K562 (cell line): ENCODE data around the gene PPARGC1A.

Experiments used
- CHD2 ChIP-seq: IDR thresholded peaks from 2 replicates; pipeline ENCODE4 v1.6.1; 2011; ENCODE audit warnings: low read depth, low read length
- EP300 ChIP-seq: IDR thresholded peaks from 2 replicates; pipeline ENCODE4 v1.6.1; 2012; ENCODE audit warnings: low read length, improper control_type of control experiment
- HOMEZ ChIP-seq: fragments of 250-450 bp; sonication (Bioruptor Pico); IDR thresholded peaks from 2 replicates; pipeline ENCODE4 v1.4.0; 2020; ENCODE audit warnings: mild to moderate bottlenecking, moderate library complexity
- KAT2B ChIP-seq: IDR thresholded peaks from one replicate; pipeline ENCODE4 v1.6.1; 2012; ENCODE audit warnings: low read depth, mild to moderate bottlenecking, control low read depth, inconsistent platforms, low read length, moderate library complexity
- MTF1 ChIP-seq: fragments of 250-450 bp; sonication (Bioruptor Pico); IDR thresholded peaks from 2 replicates; pipeline ENCODE4 v1.9.0; 2021; ENCODE audit warnings: moderate library complexity, mild to moderate bottlenecking, inconsistent platforms, borderline replicate concordance
- NUFIP1 ChIP-seq: fragments of 450-650 bp; IDR thresholded peaks from 2 replicates; pipeline ENCODE4 v1.6.1; 2018; ENCODE audit not compliant: partially characterized antibody
- PATZ1 ChIP-seq: fragments of 250-450 bp; sonication (Bioruptor Pico); IDR thresholded peaks from 2 replicates; pipeline ENCODE4 v1.5.0; 2020; ENCODE audit warnings: mild to moderate bottlenecking, borderline replicate concordance
- SIN3A ChIP-seq, 2 experiments: fragments of 150-350 bp in 1 of 2; IDR thresholded peaks; 2 replicates each; pipeline ENCODE4 v1.6.1; 2011 to 2016; ENCODE audit warnings: borderline replicate concordance in 2 of 2, low read depth in 2 of 2, low read length in 2 of 2, mild to moderate bottlenecking in 2 of 2, moderate library complexity in 2 of 2; ENCODE audit not compliant: control insufficient read depth in 1 of 2
- SIX5 ChIP-seq, 2 experiments: IDR thresholded peaks; 2 replicates each; pipeline ENCODE4 v1.6.1; 2011; ENCODE audit warnings: low read length in 2 of 2, borderline replicate concordance in 1 of 2, low read depth in 1 of 2, mild to moderate bottlenecking in 1 of 2, moderate library complexity in 1 of 2; ENCODE audit not compliant: insufficient read depth in 1 of 2
- SREBF2 ChIP-seq: sonication (generic); formaldehyde crosslinking; IDR thresholded peaks from 2 replicates; pipeline ENCODE4 v1.4.0; 2020; ENCODE audit warnings: mild to moderate bottlenecking, missing genetic modification reagents
- SRSF7 ChIP-seq: fragments of 200-400 bp; formaldehyde crosslinking; optimal IDR thresholded peaks from 2 replicates; pipeline ENCODE3; 2017; ENCODE audit warnings: mild to moderate bottlenecking, low read depth, low read length
- TAF1 ChIP-seq: IDR thresholded peaks from 2 replicates; pipeline ENCODE4 v1.6.1; 2011; ENCODE audit warnings: mild to moderate bottlenecking, low read length, moderate library complexity; ENCODE audit not compliant: insufficient read depth, control insufficient read depth, severe bottlenecking; ENCODE audit errors: extremely low read depth
- ZNF274 ChIP-seq: IDR thresholded peaks from 2 replicates; pipeline ENCODE4 v1.6.1; 2011; ENCODE audit warnings: low read depth, mild to moderate bottlenecking, low read length, moderate library complexity, borderline replicate concordance
- TF ChIP-seq, protein P1 (sequence below), 3 experiments: IDR thresholded peaks in 2 of 3; conservative IDR thresholded peaks in 1 of 3; 2 replicates each; pipeline ENCODE4 v1.5.1; 2011 to 2012; ENCODE audit warnings: low read length in 3 of 3, mild to moderate bottlenecking in 3 of 3, control low read depth in 2 of 3, improper control_type of control experiment in 1 of 3, inconsistent platforms in 1 of 3, low read depth in 1 of 3, mixed read lengths in 1 of 3, moderate library complexity in 1 of 3; ENCODE audit not compliant: insufficient read depth in 2 of 3

- no peak for TF ChIP-seq EP300
- TF ChIP-seq, protein P1, sequence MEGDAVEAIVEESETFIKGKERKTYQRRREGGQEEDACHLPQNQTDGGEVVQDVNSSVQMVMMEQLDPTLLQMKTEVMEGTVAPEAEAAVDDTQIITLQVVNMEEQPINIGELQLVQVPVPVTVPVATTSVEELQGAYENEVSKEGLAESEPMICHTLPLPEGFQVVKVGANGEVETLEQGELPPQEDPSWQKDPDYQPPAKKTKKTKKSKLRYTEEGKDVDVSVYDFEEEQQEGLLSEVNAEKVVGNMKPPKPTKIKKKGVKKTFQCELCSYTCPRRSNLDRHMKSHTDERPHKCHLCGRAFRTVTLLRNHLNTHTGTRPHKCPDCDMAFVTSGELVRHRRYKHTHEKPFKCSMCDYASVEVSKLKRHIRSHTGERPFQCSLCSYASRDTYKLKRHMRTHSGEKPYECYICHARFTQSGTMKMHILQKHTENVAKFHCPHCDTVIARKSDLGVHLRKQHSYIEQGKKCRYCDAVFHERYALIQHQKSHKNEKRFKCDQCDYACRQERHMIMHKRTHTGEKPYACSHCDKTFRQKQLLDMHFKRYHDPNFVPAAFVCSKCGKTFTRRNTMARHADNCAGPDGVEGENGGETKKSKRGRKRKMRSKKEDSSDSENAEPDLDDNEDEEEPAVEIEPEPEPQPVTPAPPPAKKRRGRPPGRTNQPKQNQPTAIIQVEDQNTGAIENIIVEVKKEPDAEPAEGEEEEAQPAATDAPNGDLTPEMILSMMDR (IDR thresholded peaks at IDR 0.05 in 2 of 3, conservative IDR thresholded peaks at IDR 0.05 in 1 of 3; ENCODE audit: insufficient read depth in 2 of 3, low read depth in 1 of 3, low read length in 3 of 3), result no peak
- no peak for TF ChIP-seq MTF1 (CRISPR knock-in tag)
- TF ChIP-seq PATZ1 (CRISPR knock-in tag), result no peak
- no peak for TF ChIP-seq SIN3A (IDR thresholded peaks at IDR 0.05; ENCODE audit: borderline replicate concordance in 2 of 2, control insufficient read depth in 1 of 2, low read depth in 2 of 2, low read length in 2 of 2)
- no peak for TF ChIP-seq HOMEZ (CRISPR knock-in tag)
- TF ChIP-seq KAT2B, result no peak
- TF ChIP-seq SIX5 (IDR thresholded peaks at IDR 0.05; ENCODE audit: borderline replicate concordance in 1 of 2, insufficient read depth in 1 of 2, low read depth in 1 of 2, low read length in 2 of 2), result no peak
- TF ChIP-seq SRSF7, result no peak
- TF ChIP-seq CHD2, result no peak
- no peak for TF ChIP-seq TAF1
- TF ChIP-seq SREBF2 (CRISPR knock-in tag), result no peak
- no peak for TF ChIP-seq NUFIP1
- no peak for TF ChIP-seq ZNF274
Measured at GRCh38 chr4:23923141-23923540, 33.3 kb upstream of the PPARGC1A start.
